ENCODE measurements around the gene IST1. TPM values are rescaled to one million over a fixed set of nuclear protein-coding genes. Genes with fewer than 3 reads are reported as not detected.

The IST1 gene
- total and polyA plus RNA-seq, 9 of the 15 experiments (the other 6 are each of a cell fraction or from before 2014, with no cell fraction given), result 135 to 334 (median 188) TPM

GRCh38 chr16:71956486-71956885 lies 61.2 kb downstream of the IST1 start:
- Histone ChIP-seq H3K4me1 (replicated peaks in 1 of 2; ENCODE audit: control insufficient read depth in 2 of 2, insufficient read depth in 2 of 2, low read length in 2 of 2) (no peaks in the 10 kb centered on the region; a peak in 1 of 5 replicates), H3K36me3 (ENCODE audit: control insufficient read depth, insufficient read depth, low read length) (no peaks in the 10 kb centered on the region), H2AFZ (ENCODE audit: low read depth, low read length) (no peak overlapping the region), H3K27me3 (ENCODE audit: control insufficient read depth in 2 of 2, insufficient read depth in 2 of 2, low read length in 2 of 2) (peaks cover 5 to 15% of the 10 kb centered on the region in 2 experiments; a peak in 3 of 5 replicates), H3K9me3 (replicated peaks; ENCODE audit: control insufficient read depth, insufficient read depth, low read depth, low read length) (no peaks in the 10 kb centered on the region), H4K20me1 (replicated peaks; ENCODE audit: control insufficient read depth, insufficient read depth, low read length) (no peaks in the 10 kb centered on the region), H3K9me1 (ENCODE audit: control insufficient read depth, insufficient read depth, low read length) (no peaks in the 10 kb centered on the region), H3K9ac (ENCODE audit: insufficient read depth in 1 of 2, low read depth in 2 of 2, low read length in 2 of 2) (no peak overlapping the region), H3K79me2 (ENCODE audit: control insufficient read depth, insufficient read depth, low read length) (no peaks in the 10 kb centered on the region), H3K4me3 (no peak overlapping the region), H3K27ac (ENCODE audit: extremely low read depth, low read depth, low read length) (no peak overlapping the region), H3K4me2 (ENCODE audit: insufficient read depth, low read length) (no peak overlapping the region)
- intact Hi-C loops (cut with micrococcal nuclease) (no loop called here), in situ Hi-C loops (cut with MboI) (no loop called here)
- BruUV-seq (replicated peaks), result no TSS peak
- no peak for TF ChIP-seq BCLAF1 (IDR thresholded peaks at IDR 0.05; ENCODE audit: borderline replicate concordance in 1 of 2, control insufficient read depth in 1 of 2, low read depth in 2 of 2, low read length in 1 of 2)
- TF ChIP-seq CREB3L1 (IDR thresholded peaks at IDR 0.05; ENCODE audit: borderline replicate concordance, low read depth), result no peak
- no peak for TF ChIP-seq TCF3 (CRISPR knock-in tag; IDR thresholded peaks at IDR 0.05)
- no peak for TF ChIP-seq ZNF512 (tag; IDR thresholded peaks at IDR 0.05)
- no peak for TF ChIP-seq U2AF2 (optimal IDR thresholded peaks at IDR 0.05; ENCODE audit: low read depth, low read length)
- no peak for TF ChIP-seq NCOR1 (IDR thresholded peaks at IDR 0.05)
- no peak for TF ChIP-seq ZNF696 (CRISPR knock-in tag; conservative IDR thresholded peaks at IDR 0.05)
- TF ChIP-seq NCOA1 (IDR thresholded peaks at IDR 0.05; ENCODE audit: low read depth), result no peak
- TF ChIP-seq MLX (CRISPR knock-in tag; conservative IDR thresholded peaks at IDR 0.05), result no peak
- WGBS (ENCODE audit: insufficient coverage, low coverage, missing lambda C conversion rate), result 10% methylated on average over 3 of the region's 3 CpGs
- POLR2A ChIA-PET, result no interaction called here
- CTCF ChIA-PET (ENCODE audit: low intra/inter-chr PET ratio), result no interaction called here
- no peak for ATAC-seq
- DNase-seq (ENCODE audit: extremely low read depth in 1 of 4, low spot score in 3 of 4), result no peak
- no peak for FAIRE-seq

Measured in K562 (cell line).